ENCODE results near the gene ZNF710.
"Not testable (repeated sequence)": the region's sequence is repeated elsewhere in the genome, so short reads cannot be mapped to it uniquely, and the experiment has no call there.

Gene ZNF710

DNA sequence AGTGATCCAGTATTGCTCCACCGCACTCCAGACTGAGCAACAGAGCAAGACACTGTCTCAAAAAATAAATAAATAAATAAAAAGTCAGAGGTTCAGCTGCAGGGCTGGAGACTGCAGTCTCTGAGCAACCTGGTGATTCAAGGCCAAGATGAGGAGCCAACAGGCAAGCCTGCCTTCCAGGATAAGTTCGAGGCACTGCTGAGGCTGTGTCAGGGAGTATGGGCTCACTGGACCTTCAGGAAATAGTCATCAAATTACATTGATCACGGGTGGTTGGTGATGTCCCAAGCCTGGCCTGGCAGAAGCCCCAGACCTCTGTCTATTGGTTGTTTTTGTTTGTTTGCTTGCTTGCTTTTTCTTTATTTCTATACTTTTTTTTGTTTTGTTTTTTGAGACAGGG lies 59.7 kb downstream of the ZNF710 start:
- DNase-seq (ENCODE audit: low spot score), result no peak

DNA sequence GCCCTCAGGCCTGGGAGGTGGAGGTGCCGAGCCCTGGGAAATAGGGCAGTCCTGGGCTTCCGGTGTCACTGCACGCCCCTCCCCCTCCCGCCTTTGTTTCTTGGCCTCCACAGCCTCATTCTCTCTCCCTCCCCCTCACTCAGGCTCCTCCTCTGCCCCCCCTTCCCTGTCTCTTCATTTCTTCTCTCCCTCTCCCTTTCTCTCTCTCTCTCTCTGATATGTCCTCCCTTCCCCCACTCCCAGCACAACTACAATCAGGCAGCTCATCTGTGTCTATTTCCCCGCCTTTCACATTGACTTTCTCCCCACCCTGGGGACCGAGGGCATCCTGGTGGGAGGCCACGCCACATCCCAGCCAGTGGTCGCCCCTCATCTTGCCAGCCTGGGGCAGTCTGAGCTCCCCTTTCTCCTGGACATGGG lies 60.9 kb downstream of the ZNF710 start:
- no peak for DNase-seq (ENCODE audit: low spot score)

DNA sequence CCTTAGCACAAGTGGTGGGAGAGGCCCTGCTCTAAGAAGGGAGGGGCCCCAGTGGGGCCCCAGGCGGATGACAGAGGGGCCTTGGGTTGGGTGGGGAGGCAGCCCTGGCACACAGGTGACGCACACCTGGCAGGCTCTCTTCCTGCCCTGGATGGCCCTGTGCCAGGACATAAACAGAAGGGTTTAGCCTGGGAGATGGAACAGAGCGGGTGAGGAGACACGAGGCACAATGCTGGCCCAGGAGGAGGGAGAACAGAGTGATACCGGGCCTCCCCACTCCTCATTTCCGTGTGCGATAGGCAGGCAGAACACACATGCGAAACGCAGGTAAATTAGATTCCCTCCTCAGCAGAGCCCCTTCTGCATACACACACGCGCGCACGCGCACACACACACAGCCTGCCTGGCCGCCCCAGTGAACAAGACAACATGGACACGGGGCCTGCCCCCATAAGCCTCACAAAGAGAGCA lies 61.4 kb downstream of the ZNF710 start:
- no peak for DNase-seq (ENCODE audit: low spot score)

DNA sequence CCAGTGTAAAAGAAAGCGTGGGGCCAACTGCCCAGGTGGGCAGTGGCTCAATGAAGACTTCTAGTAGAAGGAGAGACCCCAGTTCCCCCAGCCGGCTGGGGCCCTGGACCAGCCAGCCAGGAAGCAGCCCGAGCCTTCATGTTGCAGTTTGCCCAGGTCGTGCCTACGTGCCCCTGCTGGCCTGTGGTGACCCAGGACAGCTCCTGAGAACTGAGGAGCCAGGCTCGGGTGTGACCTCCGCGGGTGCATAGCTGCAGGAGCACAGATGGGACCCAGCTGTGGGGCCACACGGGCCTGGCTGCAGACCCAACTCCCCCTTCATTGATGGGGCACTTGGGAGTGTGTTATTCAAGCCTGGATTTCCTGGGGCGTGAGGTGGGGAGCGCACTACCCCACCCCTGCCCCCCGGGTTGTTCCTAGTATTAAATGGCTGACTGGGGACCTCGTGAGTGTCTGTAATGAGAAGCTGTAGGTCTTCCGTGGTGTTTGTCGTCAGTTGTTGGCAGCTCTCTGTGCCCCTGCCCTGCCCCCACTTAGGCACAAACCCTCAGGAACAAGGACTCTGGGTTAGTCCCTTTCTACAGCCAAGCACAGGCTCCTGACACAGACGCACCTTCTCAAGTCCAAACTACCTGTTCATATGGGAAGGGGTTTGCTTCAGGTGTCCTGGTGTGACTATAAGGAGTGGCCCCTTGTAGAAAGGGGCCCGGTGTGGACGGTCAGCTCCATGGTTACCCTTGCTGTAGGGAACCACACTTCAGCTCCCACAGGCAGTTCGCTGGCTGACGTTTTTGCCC lies 62.0 kb downstream of the ZNF710 start:
- no peak for DNase-seq (ENCODE audit: low spot score)

DNA sequence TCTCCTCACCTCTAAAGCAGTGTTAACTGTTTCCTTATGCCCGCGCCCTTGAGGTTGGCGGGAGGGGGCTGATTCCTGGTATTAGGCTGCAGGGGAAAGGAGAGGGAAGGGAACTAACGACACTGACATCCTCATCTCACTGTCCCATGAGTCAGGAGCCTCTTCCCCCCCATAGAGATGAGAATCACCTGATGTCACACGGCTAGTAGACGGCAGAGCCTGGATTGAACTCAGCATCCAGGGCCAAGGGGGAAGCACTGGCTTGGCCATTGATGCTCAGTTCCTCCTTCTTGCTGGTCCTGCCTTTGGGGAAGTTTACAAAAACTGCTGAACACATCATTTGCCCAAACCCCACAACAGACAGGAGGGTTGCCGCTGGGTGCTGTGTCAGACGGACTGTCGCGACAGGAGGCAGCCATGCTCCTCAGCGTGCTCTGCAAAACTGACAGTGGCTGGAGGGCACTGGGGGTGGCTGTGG lies 62.7 kb downstream of the ZNF710 start:
- no peak for DNase-seq (ENCODE audit: low spot score)

DNA sequence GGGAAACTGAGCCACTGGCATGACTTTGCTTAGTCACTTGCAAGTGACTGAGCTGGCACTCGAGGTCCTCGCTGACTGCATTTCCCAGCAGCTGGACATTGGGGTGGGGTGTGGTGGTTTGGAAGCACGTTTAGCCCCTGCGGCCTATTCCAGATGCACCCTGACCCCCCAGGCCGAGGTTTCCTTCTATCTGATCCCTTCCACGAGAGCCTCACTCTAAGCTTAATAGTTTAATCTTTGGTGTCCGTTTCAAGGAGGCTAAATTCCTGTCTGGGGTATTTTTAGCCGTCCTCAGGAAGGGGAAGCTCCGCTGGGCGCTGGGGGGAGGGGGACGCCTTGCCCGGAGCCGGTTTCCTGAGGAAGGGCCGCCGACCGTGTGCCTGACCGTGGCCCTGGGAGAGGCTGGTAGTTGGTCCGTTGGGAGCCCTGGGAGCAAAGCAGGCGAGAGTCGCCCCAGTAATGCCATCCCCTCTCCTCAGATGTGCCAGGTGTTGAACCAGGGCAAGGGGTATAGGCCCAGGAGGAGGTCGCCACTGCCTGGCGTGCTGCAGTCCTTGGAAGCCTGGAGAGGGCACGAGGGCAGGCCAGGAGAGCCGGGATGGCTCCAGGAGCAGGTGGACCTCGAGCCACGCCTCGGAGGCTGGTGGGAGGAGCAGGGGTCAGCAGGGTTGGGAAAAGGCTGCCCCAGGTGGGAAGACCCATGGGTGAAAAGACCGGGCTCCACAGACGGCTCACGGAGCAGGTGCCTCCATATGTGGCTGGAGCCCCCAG lies 64.0 kb downstream of the ZNF710 start:
- DNase-seq (ENCODE audit: low spot score), result no peak

DNA sequence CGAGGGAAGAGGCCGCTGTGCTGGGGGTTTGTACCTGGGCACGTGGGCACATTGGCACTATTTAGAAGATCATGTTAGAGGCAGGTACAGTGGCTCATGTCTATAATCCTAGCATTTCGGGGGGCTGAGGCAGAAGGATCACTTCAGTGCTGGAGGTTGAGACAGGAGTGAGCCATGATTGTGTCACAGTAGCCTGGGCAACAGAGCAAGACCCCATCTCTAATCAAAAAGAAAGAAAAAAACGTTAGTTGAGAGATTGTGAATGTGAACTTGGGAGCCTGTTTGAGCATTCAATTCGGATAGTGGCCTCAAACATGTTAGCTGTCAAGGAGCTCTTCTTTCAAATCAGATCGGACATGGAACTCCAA lies 64.5 kb downstream of the ZNF710 start:
- no peak for DNase-seq (ENCODE audit: low spot score)

DNA sequence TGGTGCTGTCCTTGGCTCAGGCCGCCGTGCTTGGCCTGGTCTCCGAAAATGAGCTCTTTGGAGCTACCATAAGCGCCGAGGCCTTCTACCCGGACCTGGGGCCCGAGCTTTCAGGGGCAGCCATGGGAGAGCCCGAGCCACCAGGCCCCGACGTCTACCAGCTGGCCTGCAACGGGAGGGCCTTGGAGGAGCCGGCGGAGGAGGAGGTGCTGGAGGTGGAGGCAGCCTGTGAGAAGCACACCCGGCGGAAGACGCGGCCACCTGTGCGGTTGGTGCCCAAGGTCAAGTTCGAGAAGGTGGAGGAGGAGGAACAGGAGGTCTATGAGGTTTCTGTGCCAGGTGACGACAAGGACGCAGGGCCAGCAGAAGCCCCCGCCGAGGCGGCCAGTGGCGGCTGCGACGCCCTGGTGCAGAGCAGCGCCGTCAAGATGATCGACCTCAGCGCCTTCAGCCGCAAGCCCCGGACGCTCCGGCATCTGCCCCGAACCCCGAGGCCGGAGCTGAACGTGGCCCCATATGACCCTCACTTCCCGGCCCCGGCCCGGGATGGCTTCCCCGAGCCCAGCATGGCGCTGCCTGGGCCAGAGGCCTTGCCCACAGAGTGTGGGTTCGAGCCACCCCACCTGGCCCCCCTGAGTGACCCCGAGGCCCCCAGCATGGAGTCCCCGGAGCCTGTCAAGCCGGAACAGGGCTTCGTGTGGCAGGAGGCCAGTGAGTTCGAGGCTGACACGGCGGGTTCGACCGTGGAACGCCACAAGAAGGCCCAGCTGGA lies 66.2 kb downstream of the ZNF710 start:
- DNase-seq (ENCODE audit: low spot score), result no peak

DNA sequence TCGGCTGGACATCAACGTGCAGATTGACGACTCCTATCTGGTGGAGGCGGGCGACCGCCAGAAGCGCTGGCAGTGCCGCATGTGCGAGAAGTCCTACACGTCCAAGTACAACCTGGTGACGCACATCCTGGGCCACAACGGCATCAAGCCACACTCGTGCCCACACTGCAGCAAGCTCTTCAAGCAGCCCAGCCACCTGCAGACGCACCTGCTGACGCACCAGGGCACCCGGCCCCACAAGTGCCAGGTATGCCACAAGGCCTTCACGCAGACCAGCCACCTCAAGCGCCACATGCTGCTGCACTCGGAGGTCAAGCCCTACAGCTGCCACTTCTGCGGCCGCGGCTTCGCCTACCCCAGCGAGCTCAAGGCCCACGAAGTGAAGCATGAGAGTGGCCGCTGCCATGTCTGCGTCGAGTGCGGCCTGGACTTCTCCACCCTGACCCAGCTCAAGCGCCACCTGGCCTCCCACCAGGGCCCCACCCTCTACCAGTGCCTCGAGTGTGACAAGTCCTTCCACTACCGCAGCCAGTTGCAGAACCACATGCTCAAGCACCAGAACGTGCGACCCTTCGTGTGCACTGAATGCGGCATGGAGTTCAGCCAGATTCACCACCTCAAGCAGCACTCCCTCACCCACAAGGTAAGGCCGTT lies 67.0 kb downstream of the ZNF710 start:
- no peak for DNase-seq (ENCODE audit: low spot score)

DNA sequence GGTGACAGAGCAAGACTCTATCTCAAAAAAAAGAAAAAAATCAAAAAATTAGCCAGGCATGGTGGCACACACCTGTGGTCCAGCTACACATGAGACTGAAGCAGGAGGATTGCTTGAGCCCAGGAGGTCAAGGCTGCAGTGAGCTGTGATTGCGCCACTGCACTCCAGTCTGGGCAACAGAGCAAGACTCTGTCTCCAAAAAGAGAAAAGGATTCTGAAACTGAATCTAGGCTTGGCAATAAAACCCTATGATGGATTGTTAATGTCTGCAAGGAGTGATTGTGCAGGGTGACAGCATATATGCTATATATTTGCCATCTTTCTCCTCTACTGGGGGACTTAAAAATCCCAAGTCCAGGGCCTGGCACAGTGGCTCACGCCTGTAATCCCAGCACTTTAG lies 69.5 kb downstream of the ZNF710 start:
- DNase-seq (ENCODE audit: low spot score), result not testable (repeated sequence)

DNA sequence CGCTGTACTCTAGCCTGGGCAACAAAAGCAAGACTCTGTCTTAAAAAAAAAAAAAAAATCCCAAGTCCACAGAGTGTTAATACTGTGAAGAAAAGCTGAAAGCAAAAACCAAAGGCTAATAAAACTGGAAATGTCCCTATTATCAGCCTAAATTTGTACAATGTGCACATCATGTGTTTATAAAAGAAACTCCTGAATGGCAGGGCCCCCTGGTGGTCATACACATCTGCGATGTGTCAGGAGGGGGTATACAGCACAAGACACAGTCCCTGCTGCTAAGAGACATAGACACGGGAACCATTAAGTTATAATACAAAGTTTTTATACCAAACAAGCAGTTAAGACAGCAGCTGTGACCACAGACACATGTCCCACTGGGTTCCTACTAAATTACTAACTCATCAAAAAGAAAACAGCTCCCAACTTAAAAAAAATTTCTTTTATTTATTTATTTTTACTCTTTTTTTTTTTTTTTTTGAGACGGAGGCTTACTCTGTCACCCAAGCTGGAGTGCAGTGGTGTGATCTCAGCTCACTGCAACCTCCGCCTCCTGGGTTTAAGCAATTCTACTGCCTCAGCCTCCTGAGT lies 70.2 kb downstream of the ZNF710 start:
- peak; percentile 82 for DNase-seq (ENCODE audit: low spot score)

DNA sequence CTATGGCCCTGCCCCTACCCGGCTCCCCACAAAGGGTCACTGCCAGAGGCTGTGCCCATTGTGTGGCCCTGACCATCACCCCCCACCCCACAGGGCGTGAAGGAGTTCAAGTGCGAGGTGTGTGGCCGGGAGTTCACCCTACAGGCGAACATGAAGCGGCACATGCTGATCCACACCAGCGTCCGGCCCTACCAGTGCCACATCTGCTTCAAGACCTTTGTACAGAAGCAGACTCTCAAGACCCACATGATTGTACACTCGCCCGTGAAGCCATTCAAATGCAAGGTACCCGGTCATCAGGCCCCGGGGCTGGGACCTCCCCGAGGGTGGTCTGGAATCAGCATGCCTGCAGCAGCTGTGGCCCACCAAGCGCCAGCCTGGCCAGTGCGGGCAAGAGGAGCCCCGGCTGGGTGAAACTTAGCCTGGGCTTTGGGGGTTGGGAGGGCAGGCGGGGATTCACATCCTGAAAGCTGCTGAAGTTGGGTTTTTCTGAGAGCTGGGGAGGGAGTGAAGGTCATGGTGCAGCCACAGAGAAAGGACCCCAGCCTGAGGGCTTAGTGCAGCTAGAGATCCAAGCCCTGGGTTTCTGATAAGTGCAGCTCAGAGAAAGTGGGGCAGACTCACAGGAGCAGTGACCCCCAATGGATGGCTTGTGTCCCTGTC lies 72.0 kb downstream of the ZNF710 start:
- DNase-seq (ENCODE audit: low spot score), result no peak

DNA sequence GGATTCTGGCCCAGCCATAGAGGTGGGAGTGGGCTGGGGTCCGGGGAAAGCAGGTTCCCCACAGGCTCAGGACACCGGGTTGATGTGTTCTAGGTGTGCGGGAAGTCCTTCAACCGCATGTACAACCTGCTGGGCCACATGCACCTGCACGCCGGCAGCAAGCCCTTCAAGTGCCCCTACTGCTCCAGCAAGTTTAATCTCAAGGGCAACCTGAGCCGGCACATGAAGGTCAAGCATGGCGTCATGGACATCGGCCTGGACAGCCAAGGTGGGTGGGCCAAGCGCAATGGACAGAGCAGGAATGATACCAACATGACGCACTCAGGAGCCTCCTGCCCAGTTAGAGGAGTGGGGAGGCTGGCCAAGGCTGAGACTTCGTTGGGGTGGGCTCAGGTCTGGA lies 72.9 kb downstream of the ZNF710 start:
- no peak for DNase-seq (ENCODE audit: low spot score)

DNA sequence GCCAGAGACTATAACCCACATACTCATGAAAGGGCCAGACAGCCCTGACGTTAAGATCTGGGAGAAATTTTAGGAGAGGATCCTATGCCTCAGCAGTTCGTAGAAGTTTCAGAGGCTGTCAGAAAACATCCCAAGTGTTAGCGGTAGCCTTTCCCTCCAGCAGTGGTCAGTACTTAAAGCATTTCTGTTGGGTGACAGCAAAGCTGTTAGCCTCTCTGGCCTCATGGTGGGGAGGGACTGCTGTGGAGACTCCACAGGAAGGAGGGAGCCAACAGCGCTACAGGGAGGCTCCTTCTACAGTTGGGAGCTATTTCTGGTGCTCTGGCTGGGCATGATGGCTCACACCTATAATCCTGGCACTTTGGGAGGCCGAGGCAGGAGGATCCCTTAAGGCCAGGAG lies 73.8 kb downstream of the ZNF710 start:
- no peak for DNase-seq (ENCODE audit: low spot score)

DNA sequence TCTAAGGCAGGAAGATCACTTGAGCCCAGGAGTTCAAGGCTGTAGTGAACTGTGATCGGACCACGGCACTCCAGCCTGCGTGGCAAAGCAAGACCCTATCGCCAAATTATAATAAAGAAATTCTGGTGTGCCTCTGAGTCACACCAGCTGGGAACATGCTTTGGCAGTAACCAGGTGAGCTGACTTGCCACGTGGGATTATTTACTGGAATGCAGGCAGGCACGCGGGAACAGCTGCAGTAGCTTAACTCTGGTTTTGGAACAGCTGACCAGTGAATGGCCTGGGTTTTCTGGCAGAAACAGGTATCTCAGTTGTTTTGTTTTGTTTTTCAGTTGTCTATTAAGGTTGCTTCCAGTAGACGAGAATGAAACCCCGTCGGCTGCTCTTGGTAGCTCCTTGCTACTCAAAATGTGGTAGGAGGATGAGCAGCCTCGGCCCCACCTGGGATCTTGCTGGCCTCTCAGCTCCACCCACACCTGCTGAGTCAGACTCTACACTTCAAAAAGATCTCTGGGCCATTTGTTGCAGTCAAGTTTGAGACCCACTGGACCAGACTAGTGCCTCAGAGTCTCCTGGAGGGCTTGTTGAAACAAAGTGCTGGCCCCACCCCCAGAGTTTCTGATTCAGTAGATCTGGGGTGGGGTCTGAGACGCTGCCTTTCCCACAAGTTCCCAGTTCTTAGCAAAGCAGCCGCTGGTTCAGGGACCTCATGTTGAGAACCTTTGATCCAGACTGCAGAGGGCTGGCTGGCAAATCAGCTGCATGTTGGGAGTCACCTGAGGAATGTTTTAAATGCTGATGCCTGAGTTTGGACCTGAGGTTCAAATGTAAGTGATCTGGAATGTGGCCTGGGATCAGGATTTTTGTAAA lies 74.5 kb downstream of the ZNF710 start:
- DNase-seq (ENCODE audit: low spot score), result no peak

DNA sequence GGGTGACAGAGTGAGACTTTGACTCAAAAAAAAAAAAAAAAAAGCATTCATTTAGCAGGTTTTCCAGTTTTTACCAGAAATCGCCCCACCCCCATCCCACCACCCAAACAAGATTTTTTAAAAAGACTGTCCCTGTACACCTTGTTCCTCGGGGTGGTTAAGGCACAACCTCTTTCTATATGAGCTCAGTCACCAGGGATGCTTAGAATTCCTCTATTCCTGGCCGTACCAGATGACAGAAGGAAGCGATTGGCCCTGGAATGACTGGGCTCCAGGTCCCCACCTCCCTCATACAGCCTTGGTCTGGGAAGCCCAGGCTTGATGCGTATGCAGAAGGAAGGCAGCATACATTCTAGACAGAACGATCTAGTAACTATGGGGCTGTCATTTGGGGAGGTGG lies 75.6 kb downstream of the ZNF710 start:
- no peak for DNase-seq (ENCODE audit: low spot score)

DNA sequence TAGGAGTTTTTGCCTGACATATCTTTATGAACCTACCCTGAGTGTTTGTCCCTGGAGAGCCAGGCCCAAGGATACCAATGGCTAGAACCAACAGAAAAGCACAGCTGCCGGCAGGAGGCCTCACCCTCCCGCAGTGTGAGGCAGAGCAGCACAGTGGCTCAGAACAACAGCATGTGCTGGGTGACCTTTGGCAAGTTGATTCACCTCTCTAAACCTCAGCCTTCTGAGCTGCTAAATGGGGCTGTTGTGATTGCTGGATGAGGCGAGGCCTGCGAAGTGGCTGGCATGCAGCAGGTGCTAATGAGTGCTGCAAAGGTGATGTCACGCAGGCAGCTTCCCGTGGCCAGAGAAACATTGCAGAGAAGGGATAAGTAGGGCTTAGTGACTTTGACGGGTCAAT lies 77.8 kb downstream of the ZNF710 start:
- DNase-seq (ENCODE audit: low spot score), result no peak

DNA sequence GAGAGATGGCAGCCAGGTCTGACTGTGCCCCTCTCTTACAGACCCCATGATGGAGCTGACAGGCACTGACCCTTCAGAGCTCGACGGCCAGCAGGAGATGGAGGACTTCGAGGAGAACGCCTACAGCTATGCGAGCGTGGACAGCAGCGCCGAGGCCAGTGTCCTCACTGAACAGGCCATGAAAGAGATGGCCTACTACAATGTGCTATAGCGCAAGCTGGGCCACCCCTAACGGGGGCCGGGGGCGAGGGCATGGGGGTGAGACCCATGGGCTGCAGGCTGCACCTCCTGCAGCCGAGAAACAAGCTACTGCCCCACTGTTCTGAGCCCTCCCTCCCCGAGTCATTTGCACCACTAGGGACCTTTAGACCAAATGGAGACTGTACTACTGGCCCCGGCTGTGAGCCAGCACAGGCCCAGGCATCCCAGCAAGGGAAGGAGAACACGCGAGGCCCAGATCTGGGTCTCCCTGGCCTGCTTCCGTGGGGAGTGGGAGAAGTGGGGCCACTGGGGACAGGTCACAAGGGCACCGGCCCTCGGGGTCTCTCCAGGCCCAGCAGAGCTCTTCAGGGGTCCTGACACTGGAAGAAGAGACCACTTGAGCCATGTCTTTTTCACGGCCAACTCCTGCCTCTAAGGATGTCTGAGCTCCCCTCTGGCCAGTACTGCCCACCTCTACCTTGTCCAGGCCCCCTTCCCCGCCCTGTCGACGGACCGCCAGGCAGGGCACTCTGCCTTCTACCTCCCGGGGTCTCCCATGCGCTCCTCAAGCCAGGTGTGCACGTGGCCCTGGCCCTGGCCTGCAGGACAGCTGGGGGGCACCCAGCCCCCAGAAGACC lies 78.7 kb downstream of the ZNF710 start:
- no peak for DNase-seq (ENCODE audit: low spot score)

DNA sequence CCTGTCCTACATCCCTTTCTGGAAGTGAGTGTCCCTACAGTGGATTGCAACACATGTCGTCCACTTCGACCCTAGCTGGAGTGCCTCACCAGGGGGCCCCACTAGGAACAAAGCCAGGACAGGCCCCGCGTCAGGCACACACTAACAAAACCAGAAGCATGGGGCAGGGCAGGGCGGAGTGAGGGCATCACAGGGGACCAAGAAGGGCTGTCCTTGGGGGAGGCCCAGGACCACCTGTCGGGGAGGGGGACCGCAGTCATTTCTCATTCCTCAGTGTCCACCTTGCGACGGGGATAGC lies 79.3 kb downstream of the ZNF710 start:
- no peak for DNase-seq (ENCODE audit: low spot score)

All from AG08396 (cell line).